Neural progenitor cell (in vitro differentiated cells): ENCODE results near the gene SSC5D.

Source experiments
- EZH2 ChIP-seq: fragments of 200-600 bp; sonication (generic); IDR thresholded peaks from 2 replicates; pipeline ENCODE4 v1.6.1; 2017; ENCODE audit warnings: antibody characterized with exemption, mild to moderate bottlenecking, moderate library complexity
- EZH2phosphoT487 ChIP-seq: fragments of 200-600 bp; sonication (generic); IDR thresholded peaks from 2 replicates; pipeline ENCODE4 v1.6.1; 2017; ENCODE audit warnings: antibody characterized with exemption
- TF ChIP-seq, protein P1 (sequence below): fragments of 200-600 bp; sonication (generic); IDR thresholded peaks from 2 replicates; pipeline ENCODE4 v1.5.1; 2017; ENCODE audit warnings: antibody characterized with exemption, mild to moderate bottlenecking

DNA sequence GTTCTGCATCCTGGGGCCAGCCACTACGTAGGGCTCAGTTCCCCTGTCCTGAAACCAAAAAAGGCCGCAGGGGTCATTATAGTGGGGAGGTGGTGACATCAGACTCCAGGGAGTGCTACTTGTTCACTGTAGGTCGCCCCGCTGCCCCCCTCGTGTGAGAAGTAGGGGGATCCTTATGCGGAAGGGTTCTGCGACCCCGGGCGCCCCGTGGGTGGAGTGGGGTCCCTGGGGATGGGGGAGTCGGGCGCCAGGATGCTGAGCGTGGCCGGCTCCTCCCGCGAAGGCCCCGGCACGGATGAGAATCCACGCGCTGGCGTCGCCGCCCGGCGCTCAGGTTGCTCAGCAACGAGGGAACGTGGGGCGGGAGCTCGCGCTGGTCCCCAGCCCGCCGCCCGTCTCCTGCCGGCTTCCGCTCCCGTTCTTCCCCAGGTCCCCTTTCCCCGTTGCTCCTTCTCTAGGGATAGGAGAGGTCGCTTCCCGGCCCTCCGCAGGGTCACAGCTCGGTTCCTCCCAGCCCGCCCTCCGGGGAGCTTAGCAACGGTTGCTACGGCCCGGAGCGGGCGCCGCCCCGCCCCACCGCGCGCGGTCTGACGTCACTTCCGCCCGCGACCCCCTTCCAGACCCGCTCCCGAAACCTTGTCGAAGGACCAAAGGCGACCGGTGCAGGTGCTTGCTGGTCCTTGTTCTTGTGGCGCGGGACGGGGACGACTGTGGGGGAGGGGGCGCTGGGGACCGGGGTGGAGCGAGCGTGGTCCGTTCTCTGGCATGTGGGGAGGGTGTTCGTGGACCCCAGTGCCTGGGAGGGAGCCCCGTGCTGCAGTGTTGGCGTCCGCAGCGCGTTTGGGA lies 3.4 kb upstream of the SSC5D start, which contains the start of gene NAT14:
- no peak for TF ChIP-seq EZH2
- TF ChIP-seq, protein P1, sequence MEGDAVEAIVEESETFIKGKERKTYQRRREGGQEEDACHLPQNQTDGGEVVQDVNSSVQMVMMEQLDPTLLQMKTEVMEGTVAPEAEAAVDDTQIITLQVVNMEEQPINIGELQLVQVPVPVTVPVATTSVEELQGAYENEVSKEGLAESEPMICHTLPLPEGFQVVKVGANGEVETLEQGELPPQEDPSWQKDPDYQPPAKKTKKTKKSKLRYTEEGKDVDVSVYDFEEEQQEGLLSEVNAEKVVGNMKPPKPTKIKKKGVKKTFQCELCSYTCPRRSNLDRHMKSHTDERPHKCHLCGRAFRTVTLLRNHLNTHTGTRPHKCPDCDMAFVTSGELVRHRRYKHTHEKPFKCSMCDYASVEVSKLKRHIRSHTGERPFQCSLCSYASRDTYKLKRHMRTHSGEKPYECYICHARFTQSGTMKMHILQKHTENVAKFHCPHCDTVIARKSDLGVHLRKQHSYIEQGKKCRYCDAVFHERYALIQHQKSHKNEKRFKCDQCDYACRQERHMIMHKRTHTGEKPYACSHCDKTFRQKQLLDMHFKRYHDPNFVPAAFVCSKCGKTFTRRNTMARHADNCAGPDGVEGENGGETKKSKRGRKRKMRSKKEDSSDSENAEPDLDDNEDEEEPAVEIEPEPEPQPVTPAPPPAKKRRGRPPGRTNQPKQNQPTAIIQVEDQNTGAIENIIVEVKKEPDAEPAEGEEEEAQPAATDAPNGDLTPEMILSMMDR = no peak
- TF ChIP-seq EZH2phosphoT487 = no peak
